Glomerular visceral epithelial cell (primary cell): ENCODE data around the gene PPP1R10.

ENCODE experiments used
- DNase-seq: peaks from one replicate; pipeline ENCODE4 v3.0.0-alpha.2; 2016; ENCODE audit errors: extremely low spot score

The PPP1R10 gene

DNA sequence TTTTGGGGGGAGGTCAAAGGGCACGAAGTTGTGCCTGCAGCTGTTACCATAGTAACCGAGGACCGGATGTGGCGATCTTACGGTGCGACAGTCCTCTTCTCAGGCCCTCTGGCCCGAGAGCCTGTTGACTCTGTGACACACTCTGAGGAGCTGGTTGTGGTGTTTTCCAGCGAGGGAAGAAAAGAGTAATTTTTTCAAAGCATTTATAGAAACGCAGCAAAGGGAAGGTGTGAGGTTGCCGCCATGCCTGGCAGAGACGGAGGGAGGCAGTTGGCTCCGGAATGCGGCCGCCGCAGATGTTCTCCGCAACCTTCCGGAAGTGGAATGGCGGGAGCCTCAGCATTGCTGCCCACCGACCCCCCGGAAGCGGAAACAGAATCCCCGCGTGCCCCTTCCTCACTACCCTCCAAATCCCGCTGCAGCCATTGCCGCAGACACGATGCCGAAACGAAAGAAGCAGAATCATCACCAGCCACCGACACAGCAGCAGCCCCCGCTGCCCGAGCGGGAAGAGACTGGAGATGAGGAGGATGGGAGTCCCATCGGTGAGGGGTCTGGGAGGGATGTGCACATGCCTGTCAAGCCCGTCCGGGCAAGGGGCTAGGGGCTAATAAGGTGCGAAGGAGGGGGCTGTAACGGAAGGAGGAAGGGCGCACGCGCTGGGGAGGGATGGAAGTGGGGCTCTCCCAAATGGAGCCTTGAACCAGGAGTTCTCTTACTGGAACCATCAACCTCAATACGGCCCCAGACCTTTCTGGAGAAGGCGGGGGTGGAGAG lies 59.9 kb downstream of the PPP1R10 start, which contains the start of gene PRR3:
TSS of gene PRR3 (plus strand) at position 390 of the 777 bp plus-strand sequence. CDS start at position 440, 50 bp downstream.
- DNase-seq: peak; percentile 87

DNA sequence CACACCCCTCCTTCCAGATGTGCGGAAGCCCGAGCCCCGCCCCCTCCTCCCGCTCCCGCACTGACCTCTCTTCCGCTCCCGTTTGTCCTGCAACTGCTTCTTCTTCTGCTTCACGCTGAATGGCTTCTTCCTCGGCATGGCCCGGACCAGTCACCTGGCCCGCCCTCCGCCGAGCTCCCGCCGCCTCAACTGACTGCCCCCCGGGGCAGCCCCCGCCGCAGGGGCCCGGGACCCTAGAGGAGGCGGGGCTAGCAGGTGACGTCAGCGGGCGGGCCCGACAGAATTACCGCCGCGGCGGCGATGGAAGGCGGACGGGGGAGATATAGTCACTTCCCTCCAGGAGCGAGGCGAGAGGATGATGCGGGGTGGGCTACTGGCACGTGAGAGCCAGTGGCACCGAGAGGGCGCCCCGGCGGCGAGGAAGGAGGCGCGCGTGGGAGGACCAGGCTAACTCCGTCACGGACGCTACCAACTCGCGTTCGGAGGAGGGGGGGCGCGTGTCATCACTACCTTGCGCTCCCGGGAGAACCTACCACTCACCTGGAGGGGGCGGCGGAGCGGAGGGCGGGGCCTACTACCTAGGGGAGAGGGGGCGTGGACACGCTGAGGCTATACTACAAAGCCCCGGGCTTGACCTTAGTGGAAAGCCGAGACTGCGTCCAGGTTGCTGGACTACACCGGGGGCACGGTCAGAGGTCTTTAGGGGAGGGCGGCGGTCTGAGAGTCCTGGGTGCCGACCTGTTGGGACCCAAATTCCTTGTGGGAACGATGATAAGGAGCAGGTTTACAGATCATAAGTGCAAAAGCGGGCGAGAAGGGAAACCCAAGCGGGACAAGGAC lies 60.8 kb downstream of the PPP1R10 start, which contains the start of gene GNL1:
TSS of gene GNL1 (minus strand) at position 424 of the 840 bp plus-strand sequence. CDS start at position 138, 286 bp downstream.
- DNase-seq: peak; percentile 95

DNA sequence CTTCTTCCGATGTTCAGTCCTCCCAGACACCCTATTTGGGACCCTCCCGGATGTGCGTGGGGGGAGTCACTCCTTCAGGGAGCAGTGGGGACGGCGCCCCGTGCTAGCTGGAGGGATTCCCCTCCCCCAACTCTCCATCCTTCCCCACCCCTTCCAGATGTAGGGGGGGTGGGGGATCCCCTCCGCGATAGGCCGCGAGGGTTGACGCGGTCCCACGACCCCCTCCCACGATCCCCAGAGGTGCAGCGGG lies 61.3 kb downstream of the PPP1R10 start:
- no peak for DNase-seq

DNA sequence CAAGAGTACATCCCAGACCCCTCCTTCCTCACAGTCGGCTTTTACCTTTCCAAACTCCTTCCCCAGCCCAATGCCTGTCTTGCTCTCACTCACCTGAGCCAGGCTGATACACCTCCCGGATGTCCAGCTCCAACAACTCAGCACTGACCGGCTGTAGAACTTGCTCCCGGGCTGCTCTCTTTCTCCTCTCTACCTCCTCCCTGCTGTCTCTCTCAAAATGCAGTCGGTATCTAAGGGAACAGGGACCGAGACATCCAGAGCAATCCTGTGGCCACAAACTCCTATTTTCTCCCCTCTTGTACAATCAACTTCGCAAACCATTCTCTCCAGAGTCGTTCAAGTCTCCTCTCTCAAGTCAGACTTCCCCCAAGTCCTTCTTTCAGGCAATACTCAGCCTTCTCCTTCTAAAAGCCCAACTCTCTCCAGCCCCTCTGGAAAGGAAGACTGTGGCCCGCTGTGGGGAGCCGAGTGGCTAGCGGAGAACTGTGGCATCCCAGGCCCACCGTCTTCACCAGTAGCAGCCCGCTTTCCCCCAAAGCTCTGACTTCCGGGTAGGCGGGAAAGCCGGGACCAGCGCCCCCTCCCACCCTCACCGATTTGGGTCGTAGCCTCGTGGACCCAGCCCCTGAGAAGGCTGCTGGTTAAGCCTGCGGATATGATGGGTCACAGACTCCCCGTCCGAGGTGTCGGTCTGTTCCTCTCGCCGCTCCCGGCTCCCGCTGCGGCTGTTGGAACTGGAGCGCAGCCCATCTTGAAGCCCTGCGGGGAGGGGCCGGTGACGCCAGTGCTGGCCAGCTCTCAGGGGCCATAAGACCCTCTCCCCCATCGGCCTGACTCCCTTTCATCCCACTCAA lies 61.9 kb downstream of the PPP1R10 start:
- DNase-seq: peak; percentile 30

DNA sequence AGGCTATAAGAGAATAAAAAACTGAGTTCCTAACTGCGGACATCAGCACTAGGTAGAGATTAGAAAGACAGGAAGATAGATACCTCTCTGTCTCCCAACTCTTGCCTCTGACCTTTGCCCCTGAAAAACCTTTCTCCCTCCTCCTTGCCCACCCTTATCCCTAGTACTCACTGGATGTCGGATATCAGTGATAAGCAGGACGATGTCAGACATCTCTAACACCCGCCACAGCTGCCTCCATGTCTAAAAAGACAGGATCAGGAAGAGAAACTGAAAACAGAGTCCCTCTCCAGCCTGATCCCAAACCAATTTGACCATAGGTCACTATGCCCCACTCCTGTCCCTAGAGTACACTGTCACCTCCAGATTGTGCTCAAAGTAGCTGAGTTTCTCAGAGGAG lies 62.6 kb downstream of the PPP1R10 start:
- no peak for DNase-seq
